ENCODE data around the gene SYCN.

GRCh38 chr19:39202998-39203355, 1.1 kb downstream of the SYCN start:
- TF ChIP-seq EZH2phosphoT487 (IDR thresholded peaks at IDR 0.05; ENCODE audit: insufficient read depth, low read depth) (no peak), EZH2 (IDR thresholded peaks at IDR 0.05; ENCODE audit: insufficient read depth, poor library complexity, severe bottlenecking) (no peak)
